CD14-positive monocyte (primary cell): ENCODE measurements around the gene CDC45. TPM values are rescaled to one million over a fixed set of nuclear protein-coding genes. Genes with fewer than 3 reads are reported as not detected.

ENCODE experiments used
- DNase-seq, 3 donors: peaks; one replicate each; pipeline ENCODE4 v3.0.0-alpha.2; 2011 to 2022
- H2AFZ ChIP-seq: 2 replicates; pipeline ENCODE4 v1.6.0; 2012; ENCODE audit warnings: mild to moderate bottlenecking, low read depth, low read length, inconsistent platforms; ENCODE audit not compliant: insufficient read depth, poor library complexity, severe bottlenecking
- H3K27ac ChIP-seq, 2 donors: 1 replicate in 1 of 2; 2 replicates in 1 of 2; pipeline ENCODE4 v1.5.1; 2012 to 2013; ENCODE audit warnings: low read length in 2 of 2, control low read depth in 1 of 2, inconsistent platforms in 1 of 2, low read depth in 1 of 2, mild to moderate bottlenecking in 1 of 2
- H3K27me3 ChIP-seq, 2 donors: one replicate each; pipeline versions ENCODE4 v1.6.0 to v1.6.1; 2011 to 2013; ENCODE audit warnings: low read length in 2 of 2; ENCODE audit not compliant: control insufficient read depth in 2 of 2, insufficient read depth in 2 of 2
- H3K36me3 ChIP-seq, 2 donors: replicated peaks in 1 of 2; 1 replicate in 1 of 2; 2 replicates in 1 of 2; pipeline versions ENCODE4 v1.5.1 to v1.6.1; 2012 to 2013; ENCODE audit warnings: low read length in 2 of 2, control low read depth in 1 of 2, inconsistent platforms in 1 of 2, mild to moderate bottlenecking in 1 of 2; ENCODE audit not compliant: insufficient read depth in 2 of 2, control insufficient read depth in 1 of 2
- H3K4me1 ChIP-seq, 2 donors: 1 replicate in 1 of 2; 2 replicates in 1 of 2; pipeline versions ENCODE4 v1.5.1 to v1.6.1; 2012 to 2013; ENCODE audit warnings: low read length in 2 of 2, control low read depth in 1 of 2, inconsistent platforms in 1 of 2, mild to moderate bottlenecking in 1 of 2, moderate library complexity in 1 of 2; ENCODE audit not compliant: insufficient read depth in 2 of 2, control insufficient read depth in 1 of 2
- H3K4me2 ChIP-seq: replicated peaks from 2 replicates; pipeline ENCODE3; 2012; ENCODE audit warnings: low read length, moderate library complexity, mild to moderate bottlenecking; ENCODE audit not compliant: poor library complexity, severe bottlenecking; ENCODE audit errors: extremely low read depth
- H3K4me3 ChIP-seq, 3 experiments: fragments of 200-600 bp in 1 of 3; sonication (generic) in 1 of 3; replicated peaks in 1 of 3; 1 replicate in 2 of 3; 2 replicates in 1 of 3; pipeline ENCODE4 v1.5.1; 2011 to 2013; ENCODE audit warnings: low read length in 3 of 3, mild to moderate bottlenecking in 3 of 3, control low read depth in 2 of 3, low read depth in 2 of 3, inconsistent platforms in 1 of 3, moderate library complexity in 1 of 3
- H3K79me2 ChIP-seq: 2 replicates; pipeline ENCODE4 v1.6.0; 2012; ENCODE audit warnings: mild to moderate bottlenecking, control low read depth, inconsistent platforms, low read length, moderate library complexity; ENCODE audit not compliant: insufficient read depth
- H3K9ac ChIP-seq: 2 replicates; pipeline ENCODE4 v1.6.0; 2017; ENCODE audit warnings: low read length, mild to moderate bottlenecking; ENCODE audit not compliant: insufficient read depth, poor library complexity, severe bottlenecking
- H3K9me3 ChIP-seq, 2 donors: replicated peaks in 1 of 2; 1 replicate in 1 of 2; 2 replicates in 1 of 2; pipeline versions ENCODE4 v1.5.1 to v1.6.1; 2012 to 2013; ENCODE audit warnings: low read length in 2 of 2, control low read depth in 1 of 2; ENCODE audit not compliant: control insufficient read depth in 1 of 2, insufficient read depth in 1 of 2
- H4K20me1 ChIP-seq: 2 replicates; pipeline ENCODE4 v1.6.0; 2012; ENCODE audit warnings: mild to moderate bottlenecking, low read length, control low read depth, moderate library complexity; ENCODE audit not compliant: insufficient read depth
- H3K27ac Mint-ChIP-seq, 7 donors: one replicate each; pipeline ENCODE4 v1.8.0; 2020; ENCODE audit warnings: mild to moderate bottlenecking in 7 of 7, mixed read lengths in 7 of 7, moderate library complexity in 6 of 7, inconsistent platforms in 2 of 7
- H3K27me3 Mint-ChIP-seq, 3 donors: one replicate each; pipeline ENCODE4 v1.8.0; 2021 to 2022; ENCODE audit warnings: low read depth in 3 of 3, mild to moderate bottlenecking in 3 of 3, mixed read lengths in 3 of 3, moderate library complexity in 3 of 3, inconsistent platforms in 1 of 3
- H3K36me3 Mint-ChIP-seq, 2 donors: one replicate each; pipeline ENCODE4 v1.8.0; 2020; ENCODE audit warnings: mixed read lengths in 2 of 2, inconsistent platforms in 1 of 2, mild to moderate bottlenecking in 1 of 2
- H3K4me1 Mint-ChIP-seq: one replicate; pipeline ENCODE4 v1.8.0; 2020; ENCODE audit warnings: mild to moderate bottlenecking, mixed read lengths
- H3K4me3 Mint-ChIP-seq, 2 donors: one replicate each; pipeline ENCODE4 v1.8.0; 2020; ENCODE audit warnings: mild to moderate bottlenecking in 2 of 2, mixed read lengths in 2 of 2, moderate library complexity in 1 of 2
- H3K9me3 Mint-ChIP-seq, 7 donors: one replicate each; pipeline ENCODE4 v1.8.0; 2020 to 2022; ENCODE audit warnings: mixed read lengths in 7 of 7, mild to moderate bottlenecking in 6 of 7, moderate library complexity in 6 of 7, inconsistent platforms in 2 of 7
- CTCF ChIP-seq: fragments of 200-600 bp; IDR thresholded peaks from one replicate; pipeline ENCODE4 v1.8.0; 2022; ENCODE audit warnings: antibody characterized with exemption, mild to moderate bottlenecking
- WGBS: methylation state at CpG from one replicate; pipeline ENCODE4 v1.1.5; 2013; ENCODE audit warnings: missing lambda C conversion rate; ENCODE audit not compliant: insufficient coverage; 5-methylcytosine and 5-hydroxymethylcytosine counted together
- intact Hi-C, 2 donors: fragments of 100-400 bp; cut with micrococcal nuclease; formaldehyde crosslinking; loops; one replicate each; pipeline versions ENCODE4 v1.15.0 to v1.15.1; 2023
- polyA plus RNA-seq, 3 donors: library from polyadenylated mRNA; depleted of rRNA in 1 of 3; unstranded in 2 of 3; stranded (reverse) in 1 of 3; fragments of 300-500 nt in 2 of 3; fragments of >200 nt in 1 of 3; fragmentation: Illumina TruSeq in 2 of 3; gene quantifications; 1 replicate in 2 of 3; 2 replicates in 1 of 3; pipeline ENCODE4 v1.2.3, GENCODE V29; 2012 to 2021

The CDC45 gene
- polyA plus RNA-seq, 3 donors = 0.04 TPM; not detected in 2

- DNase-seq = no peak
These were observed 55.3 kb downstream of the CDC45 start for GRCh38 chr22:19535001-19535400.

DNA sequence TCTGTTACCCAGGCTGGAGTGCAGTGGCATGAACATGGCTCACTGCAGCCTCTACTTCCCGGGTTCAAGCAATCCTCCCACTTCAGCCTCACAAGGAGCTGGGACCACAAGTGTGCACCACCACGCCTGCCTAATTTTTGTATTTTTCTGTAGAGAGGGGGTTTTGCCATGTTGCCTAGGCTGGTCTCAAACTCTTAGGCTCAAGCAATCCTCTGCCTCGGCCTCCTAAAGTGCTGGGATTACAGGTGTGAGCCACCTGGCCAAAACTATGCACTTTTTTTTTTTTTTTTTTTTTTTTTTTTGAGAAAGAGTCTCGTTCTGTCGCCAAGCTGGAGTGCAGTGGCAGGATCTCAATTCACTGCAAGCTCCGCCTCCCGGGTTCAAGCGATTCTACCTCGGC is 56.8 kb downstream of the CDC45 start:
- Histone ChIP-seq H3K36me3 (no peaks in the 10 kb centered on the region), H3K27me3 (no peaks in the 10 kb centered on the region), H3K4me2 (no peak overlapping the region), H4K20me1 (no peaks in the 10 kb centered on the region), H3K9me3 (no peaks in the 10 kb centered on the region), H3K79me2 (no peaks in the 10 kb centered on the region), H3K4me3 (no peak overlapping the region), H3K27ac (no peak overlapping the region), H3K9ac (no peak overlapping the region), H3K4me1 (no peaks in the 10 kb centered on the region), H2AFZ (no peak overlapping the region)
- no peak for DNase-seq
- no peak overlapping the region for H3K4me3 Mint-ChIP-seq
- H3K27me3 Mint-ChIP-seq = peaks cover 0 to 10% (median 6%) of the 10 kb centered on the region in 3 donors
- no peaks in the 10 kb centered on the region for H3K4me1 Mint-ChIP-seq
- peaks cover 0 to 1% (median 0%) of the 10 kb centered on the region in 7 donors for H3K9me3 Mint-ChIP-seq
- no peak overlapping the region for H3K27ac Mint-ChIP-seq
- WGBS = 100% methylated on average over 5 of the region's 9 CpGs
- TF ChIP-seq CTCF = no peak
- no peaks in the 10 kb centered on the region for H3K36me3 Mint-ChIP-seq
- intact Hi-C loops = no loop called here

More at GRCh38 chr22:19535001-19535400, 55.3 kb downstream of the CDC45 start:
- Histone ChIP-seq H3K4me3 (no peak overlapping the region), H3K4me1 (no peaks in the 10 kb centered on the region), H3K4me2 (no peak overlapping the region), H3K79me2 (no peaks in the 10 kb centered on the region), H4K20me1 (no peaks in the 10 kb centered on the region), H3K9ac (no peak overlapping the region), H3K9me3 (no peaks in the 10 kb centered on the region), H3K27ac (no peak overlapping the region), H2AFZ (no peak overlapping the region), H3K36me3 (no peaks in the 10 kb centered on the region), H3K27me3 (no peaks in the 10 kb centered on the region)
- no peak for TF ChIP-seq CTCF
- H3K36me3 Mint-ChIP-seq = no peaks in the 10 kb centered on the region
- H3K27ac Mint-ChIP-seq = no peak overlapping the region
- no peak overlapping the region for H3K4me3 Mint-ChIP-seq
- H3K27me3 Mint-ChIP-seq = peaks cover 0 to 10% (median 8%) of the 10 kb centered on the region in 3 donors
- intact Hi-C loops = no loop called here
- 0% methylated on average over 1 of the region's 3 CpGs for WGBS
- H3K9me3 Mint-ChIP-seq = peaks cover 0 to 1% (median 0%) of the 10 kb centered on the region in 7 donors
- no peaks in the 10 kb centered on the region for H3K4me1 Mint-ChIP-seq
